T1000 (cell line): ENCODE results near the gene TMEM131.

Experiments used
- DNase-seq: peaks from one replicate; lab custom pipeline; 2025; ENCODE audit warnings: mixed read lengths; lab: John Stamatoyannopoulos, UW

Gene TMEM131

GRCh38 chr2:97707362-97708047, 288.2 kb downstream of the TMEM131 start:
- DNase-seq = no peak

DNA sequence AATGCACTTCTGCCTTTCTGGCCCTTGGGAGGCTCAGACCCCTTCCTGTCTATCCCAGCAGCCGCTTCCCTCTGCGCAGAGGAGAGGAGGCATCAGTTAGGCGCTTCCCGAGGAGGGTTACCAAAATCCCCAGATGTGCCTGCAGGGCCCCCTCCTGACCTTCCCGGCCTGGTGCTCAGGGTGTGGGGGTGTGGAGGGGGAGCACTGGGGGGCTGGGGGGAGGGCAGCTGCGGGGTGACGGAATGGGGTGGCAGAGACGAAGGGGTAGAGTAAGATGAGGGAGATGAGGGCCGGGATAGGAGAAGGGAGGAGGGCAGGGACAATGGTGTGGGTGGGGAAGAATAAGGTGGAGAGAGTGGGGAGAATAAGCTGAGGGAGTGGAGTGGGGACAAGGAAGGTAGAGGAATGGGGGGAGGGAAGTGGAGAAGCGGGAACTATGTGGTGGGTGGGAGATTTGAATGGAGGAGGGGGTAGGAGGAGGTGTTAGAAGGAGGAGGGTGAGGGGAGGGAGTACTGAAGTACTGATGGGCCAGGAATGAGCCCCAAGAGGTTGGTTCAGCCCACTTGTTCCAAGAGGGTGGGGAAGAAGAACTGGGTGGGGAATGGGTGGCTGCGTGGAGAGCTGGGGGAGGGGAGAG, 288.9 kb downstream of the TMEM131 start:
- no peak for DNase-seq
